ENCODE measurements around the gene USP53.
A peak's percentile ranks its signal among the peaks of the same experiment; 100 is the strongest.
"Not testable (repeated sequence)": the region's sequence is repeated elsewhere in the genome, so short reads cannot be mapped to it uniquely, and the experiment has no call there.

The USP53 gene

GRCh38 chr4:119212234-119212963, at the start of gene USP53:
USP53 (plus strand) TSS chr4:119212713; CDS start chr4:119239760, 27,047 bp downstream.
- DNase-seq: peak; percentile 98

DNA sequence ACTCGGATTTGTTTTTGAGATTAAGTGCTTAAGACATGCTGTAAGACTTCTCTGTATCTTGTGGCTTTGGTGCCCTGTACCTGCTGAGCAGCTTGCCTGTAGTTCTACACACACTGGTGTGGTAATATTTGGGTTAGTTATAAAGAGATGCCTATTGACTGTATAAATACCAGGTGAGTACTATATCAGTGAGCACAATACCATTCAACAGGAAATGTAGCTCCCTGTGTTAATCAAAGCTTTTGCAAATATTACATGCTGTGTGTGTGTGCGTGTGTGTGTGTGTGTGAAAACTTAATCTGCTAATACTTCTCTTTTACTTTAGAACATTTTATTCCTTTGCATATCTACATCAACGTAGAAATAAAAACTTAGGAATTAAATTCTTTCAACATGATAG, 46.7 kb upstream of the USP53 start:
- DNase-seq: no peak

- no peak for DNase-seq
Measured at GRCh38 chr4:119170195-119170594, 42.3 kb upstream of the USP53 start.

- DNase-seq: no peak
Measured at GRCh38 chr4:119172223-119172622, 40.3 kb upstream of the USP53 start.

GRCh38 chr4:119173729-119174361, 38.7 kb upstream of the USP53 start:
- DNase-seq: not testable (repeated sequence)

- no peak for DNase-seq
Measured at GRCh38 chr4:119179011-119179410, 33.5 kb upstream of the USP53 start.

DNA sequence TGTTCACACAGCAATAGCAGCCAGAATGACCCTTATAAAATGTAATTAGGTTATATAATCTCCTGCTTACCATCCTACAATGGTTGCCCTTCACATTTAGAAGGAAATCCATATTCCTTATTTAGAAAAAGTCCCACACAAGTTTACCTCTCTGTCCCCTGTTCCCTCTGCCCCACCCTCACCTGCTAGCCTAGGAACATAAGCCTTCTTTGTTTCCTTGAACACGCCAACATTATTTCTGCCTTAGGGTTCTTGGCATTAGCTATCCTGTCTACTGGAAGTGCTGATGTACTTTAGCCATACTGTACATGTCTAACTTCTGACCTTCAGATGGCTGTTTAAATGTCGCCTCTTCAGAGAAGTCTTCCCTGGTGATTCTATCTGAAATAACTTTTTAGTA, 28.4 kb upstream of the USP53 start:
- no peak for DNase-seq

GRCh38 chr4:119189638-119190037, 22.9 kb upstream of the USP53 start:
- no peak for DNase-seq

GRCh38 chr4:119190354-119190753, 22.2 kb upstream of the USP53 start:
- DNase-seq: no peak

DNA sequence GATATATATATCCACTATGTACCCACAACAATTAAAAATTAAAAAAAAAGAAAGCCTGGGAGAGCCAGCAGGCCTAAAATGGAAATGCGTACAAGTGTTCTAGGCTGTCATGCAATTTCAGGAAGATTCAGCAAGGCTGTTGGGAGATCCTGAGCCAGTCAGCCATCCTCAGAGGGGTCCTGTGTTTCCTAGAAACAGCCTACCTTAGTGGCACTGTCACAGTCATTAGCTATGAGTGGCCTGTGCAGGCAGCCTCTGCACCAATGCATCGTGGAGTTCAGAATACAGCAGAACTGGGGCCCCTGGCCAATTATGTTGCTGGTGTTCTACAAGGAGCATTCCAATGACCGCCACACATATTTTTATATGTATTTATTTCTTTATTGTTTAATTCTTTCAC, 21.0 kb upstream of the USP53 start:
- DNase-seq: no peak

GRCh38 chr4:119197772-119198212, 14.7 kb upstream of the USP53 start:
- DNase-seq: no peak

DNA sequence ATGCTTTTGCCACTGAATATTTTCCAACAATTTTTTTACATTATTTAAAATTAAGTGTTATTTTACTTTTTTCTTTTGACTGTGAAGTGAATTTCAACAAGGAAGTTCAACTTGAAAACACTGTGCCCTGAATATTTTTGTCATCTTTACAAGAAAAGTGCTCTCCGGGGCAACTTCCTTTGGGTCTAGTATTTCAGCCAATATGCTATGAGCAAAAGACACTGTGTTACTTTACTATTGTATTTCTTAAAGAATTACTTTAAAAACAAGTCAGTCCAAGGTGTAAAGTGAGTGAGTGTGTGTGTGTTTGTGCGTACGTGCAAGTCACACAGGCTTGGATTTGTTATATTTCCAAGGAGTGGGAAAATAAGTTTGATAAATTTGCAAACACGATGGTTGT, 7.6 kb upstream of the USP53 start:
- no peak for DNase-seq

DNA sequence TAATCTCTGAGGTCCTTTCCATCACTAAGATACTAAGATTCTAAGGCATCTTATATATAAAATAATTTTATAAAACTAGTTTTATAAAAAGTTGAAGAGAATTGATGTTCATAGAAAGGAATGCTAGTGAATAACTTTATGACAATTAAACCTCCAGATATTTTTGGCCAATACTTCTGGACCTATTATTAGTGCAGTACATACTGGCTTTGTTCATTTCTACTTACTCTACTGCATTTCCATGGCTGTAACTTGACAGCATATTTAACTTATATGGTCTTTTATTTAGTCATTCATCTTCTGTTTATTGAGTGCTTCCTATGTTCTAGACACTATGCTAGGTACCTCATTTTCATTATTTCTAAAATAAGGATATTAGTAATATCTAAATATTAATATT, 6.8 kb upstream of the USP53 start:
- no peak for DNase-seq

DNA sequence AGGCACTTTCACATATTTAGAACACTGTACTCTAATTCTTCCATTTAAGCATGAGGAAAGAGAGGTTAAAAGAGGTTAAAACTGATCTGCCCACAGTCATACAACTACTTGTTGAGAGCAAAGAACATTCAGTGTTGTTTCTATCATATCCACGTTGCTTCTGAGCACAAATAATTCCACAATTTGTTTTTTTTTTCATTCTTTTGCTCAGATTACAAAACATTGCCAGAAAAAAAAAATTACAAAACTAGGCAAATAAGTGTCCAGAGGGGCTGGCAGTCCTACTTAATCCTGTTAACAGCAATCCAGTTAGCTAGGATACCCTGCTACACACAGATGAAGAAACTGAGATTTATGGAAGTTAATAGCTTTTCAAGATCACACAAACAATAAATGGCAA, 6.3 kb upstream of the USP53 start:
- DNase-seq: no peak

DNA sequence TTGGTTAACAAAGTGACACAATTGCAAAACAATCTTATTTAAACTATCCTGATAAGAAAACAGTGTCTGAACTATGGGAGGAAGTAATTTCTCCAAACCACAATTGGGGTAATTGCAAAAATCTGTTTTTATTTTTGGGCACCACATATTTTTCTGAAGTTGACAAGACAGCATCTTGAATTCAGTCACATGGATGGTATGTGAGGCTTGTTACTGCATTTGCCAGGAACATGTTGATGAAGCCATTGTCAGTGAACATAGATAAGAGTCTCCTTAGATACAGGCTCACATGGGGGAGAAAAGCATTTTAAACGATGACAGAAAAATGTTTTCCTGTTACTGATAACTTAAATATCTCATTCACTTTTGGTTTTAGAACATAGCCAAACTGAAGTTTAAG, 5.5 kb upstream of the USP53 start:
- DNase-seq: peak; percentile 57

GRCh38 chr4:119209077-119209476, 3.4 kb upstream of the USP53 start:
- peak; percentile 95 for DNase-seq

GRCh38 chr4:119209586-119209985, 2.9 kb upstream of the USP53 start:
- peak; percentile 7 for DNase-seq

DNA sequence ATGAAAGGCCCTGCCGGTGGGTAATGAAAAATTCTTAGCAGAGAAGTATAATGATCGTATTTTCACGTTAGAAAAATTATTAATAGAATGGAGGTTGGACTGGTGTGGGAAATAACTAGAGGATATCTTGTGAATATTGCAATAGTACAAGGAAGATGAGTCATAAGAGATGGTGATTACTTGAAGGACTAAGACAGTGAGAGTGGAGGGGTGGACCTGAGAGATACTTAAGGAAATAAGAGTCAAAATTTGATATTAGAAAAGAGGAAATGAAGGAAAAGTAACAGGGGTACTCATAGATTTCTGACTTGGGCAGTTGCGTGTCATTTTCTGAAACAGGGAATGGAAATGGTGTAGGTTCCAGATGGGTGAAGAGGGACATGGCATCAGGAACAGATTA, 1.7 kb upstream of the USP53 start:
- peak; percentile 7 for DNase-seq

- no peak for DNase-seq
Measured at GRCh38 chr4:119211867-119212233, 663 bp upstream of the USP53 start.

GRCh38 chr4:119212964-119213606, 572 bp downstream of the USP53 start:
- DNase-seq: peak; percentile 91

DNA sequence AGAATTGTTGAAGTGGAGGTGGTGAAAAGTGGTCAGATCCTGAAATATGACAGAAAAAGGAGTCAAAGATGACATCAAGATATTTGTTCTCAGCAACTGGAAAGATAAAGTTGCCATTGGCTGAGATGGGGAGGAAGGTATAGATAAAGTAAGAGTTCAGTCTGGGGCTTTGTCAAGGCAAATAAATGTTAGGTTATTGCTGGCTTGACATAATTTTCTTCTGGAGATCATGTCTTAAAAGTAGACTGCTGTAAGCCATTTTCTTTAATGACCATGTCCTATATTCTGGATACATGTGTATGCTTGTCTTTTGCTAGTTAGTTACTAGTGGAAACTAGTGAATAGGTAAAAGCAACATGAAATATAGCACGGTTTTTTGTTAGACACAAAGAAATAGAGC, 5.6 kb downstream of the USP53 start:
- DNase-seq: no peak

- DNase-seq: no peak
Measured at GRCh38 chr4:119221412-119221811, 8.9 kb downstream of the USP53 start.

GRCh38 chr4:119227690-119228089, 15.2 kb downstream of the USP53 start:
- DNase-seq: peak; percentile 32

DNA sequence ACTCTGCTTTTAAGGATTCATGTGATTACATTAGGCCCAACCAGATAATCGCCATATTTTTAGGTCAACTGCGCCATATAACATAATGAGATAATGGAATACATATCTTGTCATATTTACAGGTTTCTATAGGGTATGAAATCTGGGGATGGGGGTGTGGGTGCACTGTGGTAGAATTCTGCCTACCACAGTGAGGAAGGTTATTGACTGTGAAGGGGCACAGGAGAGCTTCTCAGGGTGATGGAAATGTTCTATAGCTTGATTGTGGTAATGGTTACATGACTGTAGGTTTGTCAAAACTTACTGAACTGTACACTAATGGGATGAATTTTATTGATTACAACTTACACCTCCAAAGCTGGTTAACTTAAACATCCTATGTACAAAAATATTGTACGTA, 15.9 kb downstream of the USP53 start:
- no peak for DNase-seq

Data from fibroblast of upper back skin (primary cell).